Esophagus squamous epithelium (tissue), 5 donors: Measurements from ENCODE around the gene SVOP. TPM values are rescaled to one million over a fixed set of nuclear protein-coding genes. Genes with fewer than 3 reads are reported as not detected.

Source experiments
- DNase-seq: peaks from one replicate; lab custom pipeline; 2025; lab: John Stamatoyannopoulos, UW
- H3K27ac ChIP-seq, 4 donors: fragments of 200-600 bp; sonication (generic); one replicate each; pipeline ENCODE4 v1.5.1; 2016 to 2019; ENCODE audit warnings: mild to moderate bottlenecking in 1 of 4
- H3K27me3 ChIP-seq, 4 donors: fragments of 200-600 bp; sonication (generic); 1 replicate in 3 of 4; 2 replicates in 1 of 4; pipeline versions ENCODE4 v1.5.1 to v1.6.0; 2017 to 2021; ENCODE audit warnings: antibody characterized with exemption in 1 of 4
- H3K36me3 ChIP-seq, 3 donors: fragments of 200-600 bp; sonication (generic); one replicate each; pipeline ENCODE4 v1.5.1; 2016 to 2019
- H3K4me1 ChIP-seq, 3 donors: fragments of 200-600 bp; sonication (generic); one replicate each; pipeline ENCODE4 v1.5.1; 2017 to 2019
- H3K4me3 ChIP-seq, 4 donors: fragments of 200-600 bp; sonication (generic); 1 replicate in 3 of 4; 2 replicates in 1 of 4; pipeline ENCODE4 v1.5.1; 2016 to 2019; ENCODE audit warnings: mild to moderate bottlenecking in 2 of 4, moderate library complexity in 1 of 4
- H3K9me3 ChIP-seq, 3 donors: fragments of 200-600 bp; sonication (generic); one replicate each; pipeline ENCODE4 v1.5.1; 2016 to 2019
- CTCF ChIP-seq, 6 experiments: fragments of 450-650 bp in 4 of 6; fragments of 200-600 bp in 2 of 6; sonication (generic) in 2 of 6; IDR thresholded peaks; one replicate each; pipeline ENCODE4 v1.5.1; 2016 to 2019; ENCODE audit warnings: antibody characterized with exemption in 6 of 6, mild to moderate bottlenecking in 4 of 6, moderate library complexity in 4 of 6
- POLR2A ChIP-seq, 4 donors: fragments of 450-650 bp; IDR thresholded peaks; one replicate each; pipeline ENCODE4 v1.6.1; 2017; ENCODE audit warnings: antibody characterized with exemption in 4 of 4, mild to moderate bottlenecking in 4 of 4, moderate library complexity in 3 of 4
- WGBS, 2 donors: methylation state at CpG; one replicate each; pipeline ENCODE4 v1.1.5; 2018; 5-methylcytosine and 5-hydroxymethylcytosine counted together
- intact Hi-C: fragments of 100-400 bp; cut with DNase I; formaldehyde crosslinking; loops from one replicate; pipeline ENCODE4 v1.15.0; 2022
- total RNA-seq, 4 donors: library from RNA; depleted of rRNA; stranded (reverse); fragments of >200 nt; gene quantifications; one replicate each; pipeline ENCODE4 v1.1.0, GENCODE V29; 2016
- donor health status: DM: yes; HTN: yes; CAD: no.

Gene SVOP
- total RNA-seq, 4 donors from 2014 or later: not detected

GRCh38 chr12:108940138-108940537 is 80.7 kb downstream of the SVOP start:
- WGBS, 2 donors: 24 to 100% methylated on average over 1 of the region's 1 CpG
- Histone ChIP-seq H3K27ac (no peak overlapping the region), H3K36me3 (no peaks in the 10 kb centered on the region), H3K4me3 (no peak overlapping the region), H3K27me3 (no peaks in the 10 kb centered on the region), H3K4me1 (no peaks in the 10 kb centered on the region), H3K9me3 (no peaks in the 10 kb centered on the region)
- intact Hi-C loops: no loop called here
- TF ChIP-seq POLR2A (IDR thresholded peaks at IDR 0.05): no peak
- TF ChIP-seq CTCF (IDR thresholded peaks at IDR 0.05): no peak
- no peak for DNase-seq

- no peaks in the 10 kb centered on the region for H3K27me3 ChIP-seq
- no peak overlapping the region for H3K27ac ChIP-seq
- WGBS, 2 donors: 59 to 63% methylated on average over 1 of the region's 1 CpG
- no peaks in the 10 kb centered on the region for H3K36me3 ChIP-seq
- no peaks in the 10 kb centered on the region for H3K4me1 ChIP-seq
- DNase-seq: no peak
- H3K4me3 ChIP-seq: no peak overlapping the region
- H3K9me3 ChIP-seq: no peaks in the 10 kb centered on the region
- intact Hi-C loops: no loop called here
- no peak for TF ChIP-seq CTCF (IDR thresholded peaks at IDR 0.05)
- no peak for TF ChIP-seq POLR2A (IDR thresholded peaks at IDR 0.05)
Observed at GRCh38 chr12:108939594-108939993, 81.3 kb downstream of the SVOP start.

GRCh38 chr12:108938247-108938924 is 82.5 kb downstream of the SVOP start:
- intact Hi-C loops: no loop called here
- H3K4me3 ChIP-seq: no peak overlapping the region
- TF ChIP-seq CTCF (IDR thresholded peaks at IDR 0.05) (no peak), POLR2A (IDR thresholded peaks at IDR 0.05) (no peak)
- no peaks in the 10 kb centered on the region for H3K36me3 ChIP-seq
- H3K27ac ChIP-seq: no peak overlapping the region
- DNase-seq: no peak
- H3K4me1 ChIP-seq: no peaks in the 10 kb centered on the region
- whole genome bisulfite sequencing, 2 donors: 70 to 77% methylated on average over 13 of the region's 13 CpGs
- H3K27me3 ChIP-seq: no peaks in the 10 kb centered on the region
- H3K9me3 ChIP-seq: no peaks in the 10 kb centered on the region

- no peaks in the 10 kb centered on the region for H3K27me3 ChIP-seq
- H3K9me3 ChIP-seq: no peaks in the 10 kb centered on the region
- H3K4me3 ChIP-seq: no peak overlapping the region
- intact Hi-C loops: no loop called here
- no peaks in the 10 kb centered on the region for H3K4me1 ChIP-seq
- DNase-seq: no peak
- no peak overlapping the region for H3K27ac ChIP-seq
- 70 to 73% methylated on average over 7 of the region's 7 CpGs for WGBS, 2 donors
- TF ChIP-seq POLR2A (IDR thresholded peaks at IDR 0.05) (no peak), CTCF (IDR thresholded peaks at IDR 0.05) (no peak)
- H3K36me3 ChIP-seq: no peaks in the 10 kb centered on the region
Observed at GRCh38 chr12:108935159-108935763, 85.6 kb downstream of the SVOP start.

- Histone ChIP-seq H3K36me3 (no peaks in the 10 kb centered on the region), H3K27ac (no peak overlapping the region), H3K27me3 (no peaks in the 10 kb centered on the region), H3K9me3 (no peaks in the 10 kb centered on the region), H3K4me3 (no peak overlapping the region), H3K4me1 (no peaks in the 10 kb centered on the region)
- TF ChIP-seq POLR2A (IDR thresholded peaks at IDR 0.05) (no peak), CTCF (IDR thresholded peaks at IDR 0.05) (no peak)
- WGBS, 2 donors: 66 to 68% methylated on average over 4 to 6 of the region's 6 CpGs
- DNase-seq: no peak
- intact Hi-C loops: no loop called here
Observed at GRCh38 chr12:108933949-108934348, 86.9 kb downstream of the SVOP start.
